ENCODE data around the gene COL1A1. TPM values are rescaled to one million over a fixed set of nuclear protein-coding genes. Genes with fewer than 3 reads are reported as not detected.

COL1A1 gene
- total and polyA plus RNA-seq, 2 of the 13 experiments (the other 11 are each of a cell fraction or from before 2014, with no cell fraction given), result 0.05 TPM; not detected in 1

GRCh38 chr17:50153650-50154575 is 47.5 kb downstream of the COL1A1 start:
- Histone ChIP-seq H3K9ac (ENCODE audit: insufficient read depth, low read depth, low read length) (no peak overlapping the region), H3K9me3 (ENCODE audit: low read length) (no peaks in the 10 kb centered on the region), H3K4me3 (replicated peaks in 1 of 3; ENCODE audit: insufficient read depth in 1 of 3, low read depth in 2 of 3, low read length in 3 of 3) (no peak overlapping the region), H3K27me3 (ENCODE audit: control insufficient read depth in 1 of 2, insufficient read depth in 2 of 2, low read length in 2 of 2) (peaks cover 2 to 14% of the 10 kb centered on the region in 2 experiments; a peak in 2 of 5 replicates), H3K4me1 (ENCODE audit: insufficient read depth, low read length) (peaks cover 15% of the 10 kb centered on the region), H3K27ac (ENCODE audit: extremely low read length, insufficient read depth, low read length) (no peak overlapping the region), H4K20me1 (ENCODE audit: insufficient read depth, low read length) (no peaks in the 10 kb centered on the region), H3K79me2 (ENCODE audit: insufficient read depth, low read length) (no peaks in the 10 kb centered on the region), H2AFZ (ENCODE audit: low read length) (no peak overlapping the region), H3K36me3 (replicated peaks in 1 of 2; ENCODE audit: control insufficient read depth in 1 of 2, insufficient read depth in 2 of 2, low read length in 2 of 2) (no peaks in the 10 kb centered on the region), H3K4me2 (ENCODE audit: low read depth, low read length) (no peak overlapping the region)
- in situ Hi-C loops (cut with HindIII; ENCODE audit: extremely low pct_ligation_motif_present, low pct_unique_long_range_greater_than_20kb), result no loop called here
- DNase-seq (ENCODE audit: low spot score) (no peak), FAIRE-seq (no peak), ATAC-seq (no peak)
- no TSS peak for BruUV-seq (replicated peaks)
- intact Hi-C loops (cut with micrococcal nuclease; ENCODE audit: unreplicated experiment), result no loop called here
- 12% methylated on average over 10 of the region's 16 CpGs for WGBS (ENCODE audit: low lambda C conversion rate)
- POLR2A ChIA-PET, result no interaction called here
- CTCF ChIA-PET (ENCODE audit: low intra/inter-chr PET ratio, low total read pairs), result no interaction called here
- TF ChIP-seq RFX5 (IDR thresholded peaks at IDR 0.05; ENCODE audit: low read depth, low read length), result no peak
- TF ChIP-seq KAT7 (CRISPR knock-in tag; IDR thresholded peaks at IDR 0.05; ENCODE audit: borderline replicate concordance), result no peak
- no peak for TF ChIP-seq TOPORS (CRISPR knock-in tag; IDR thresholded peaks at IDR 0.05)
- no peak for TF ChIP-seq THAP9 (CRISPR knock-in tag; IDR thresholded peaks at IDR 0.05; ENCODE audit: borderline replicate concordance)
- TF ChIP-seq FOXC1 (CRISPR knock-in tag; IDR thresholded peaks at IDR 0.05; ENCODE audit: borderline replicate concordance), result no peak
- no peak for TF ChIP-seq HNF4G (IDR thresholded peaks at IDR 0.05; ENCODE audit: borderline replicate concordance, low read depth, low read length)
- TF ChIP-seq HNF4G (CRISPR knock-in tag; IDR thresholded peaks at IDR 0.05; ENCODE audit: borderline replicate concordance, low read depth), result no peak
